Measurements from ENCODE around the gene PGLYRP3. TPM values are rescaled to one million over a fixed set of nuclear protein-coding genes. Genes with fewer than 3 reads are reported as not detected.
A peak's percentile ranks its signal among the peaks of the same experiment; 100 is the strongest.

The PGLYRP3 gene
- total RNA-seq, 2 experiments from 2014 or later: not detected

GRCh38 chr1:153262462-153263157, 50.1 kb downstream of the PGLYRP3 start:
- H3K4me3 Mint-ChIP-seq: peak overlapping the region; percentile 10
- CTCF ChIA-PET: interaction anchor here (0.6 to 1.9 kb wide), 3 partner anchors 9 to 233 kb away, joined by 3 to 4 read pairs (median 4); no protein-coding TSS in a partner anchor

GRCh38 chr1:153262070-153262366, 50.7 kb downstream of the PGLYRP3 start:
- intact Hi-C loops (cut with micrococcal nuclease): no loop called here
- no peak for DNase-seq
- no peaks in the 10 kb centered on the region for H3K9me3 Mint-ChIP-seq
- CTCF ChIA-PET: interaction anchor here (0.6 to 1.9 kb wide), 2 partner anchors 8 to 233 kb away, joined by 3 to 4 read pairs; no protein-coding TSS in a partner anchor
- peaks cover 53% of the 10 kb centered on the region for H3K27me3 Mint-ChIP-seq (ENCODE audit: low read depth)
- peak overlapping the region; percentile 38 for H3K4me3 Mint-ChIP-seq
- no peak overlapping the region for H3K27ac Mint-ChIP-seq
- peaks cover 22% of the 10 kb centered on the region for H3K4me1 Mint-ChIP-seq (ENCODE audit: low read depth)
- H3K36me3 Mint-ChIP-seq (ENCODE audit: low read depth): no peaks in the 10 kb centered on the region

More at GRCh38 chr1:153262462-153263157, 50.1 kb downstream of the PGLYRP3 start:
- Mint-ChIP-seq H3K36me3 (ENCODE audit: low read depth) (no peaks in the 10 kb centered on the region), H3K9me3 (no peaks in the 10 kb centered on the region), H3K27me3 (ENCODE audit: low read depth) (peaks cover 54% of the 10 kb centered on the region), H3K27ac (no peak overlapping the region), H3K4me1 (ENCODE audit: low read depth) (peaks cover 22% of the 10 kb centered on the region)
- DNase-seq: no peak
- intact Hi-C loops (cut with micrococcal nuclease): no loop called here

- peaks cover 48% of the 10 kb centered on the region for H3K27me3 Mint-ChIP-seq (ENCODE audit: low read depth)
- no peaks in the 10 kb centered on the region for H3K36me3 Mint-ChIP-seq (ENCODE audit: low read depth)
- intact Hi-C loops (cut with micrococcal nuclease): no loop called here
- H3K9me3 Mint-ChIP-seq: no peaks in the 10 kb centered on the region
- peak; percentile 23 for DNase-seq
- peaks cover 22% of the 10 kb centered on the region for H3K4me1 Mint-ChIP-seq (ENCODE audit: low read depth)
- peak overlapping the region; percentile 38 for H3K4me3 Mint-ChIP-seq
- CTCF ChIA-PET: interaction anchor here (1.9 kb wide), 1 partner anchor 234 kb away, joined by 4 read pairs; no protein-coding TSS in a partner anchor
- H3K27ac Mint-ChIP-seq: no peak overlapping the region
Observed at GRCh38 chr1:153261281-153262069, 51.3 kb downstream of the PGLYRP3 start.

GRCh38 chr1:153260585-153261280, 52.0 kb downstream of the PGLYRP3 start:
- DNase-seq: peak; percentile 23
- Mint-ChIP-seq H3K27me3 (ENCODE audit: low read depth) (peaks cover 42% of the 10 kb centered on the region), H3K9me3 (no peaks in the 10 kb centered on the region), H3K4me1 (ENCODE audit: low read depth) (peaks cover 22% of the 10 kb centered on the region), H3K27ac (no peak overlapping the region), H3K4me3 (peak overlapping the region; percentile 33), H3K36me3 (ENCODE audit: low read depth) (no peaks in the 10 kb centered on the region)
- intact Hi-C loops (cut with micrococcal nuclease): no loop called here
- CTCF ChIA-PET: interaction anchor here (1.1 kb wide), 1 partner anchor 11 kb away, joined by 3 read pairs; no protein-coding TSS in a partner anchor

GRCh38 chr1:153259387-153259786, 53.4 kb downstream of the PGLYRP3 start, which contains the start of gene LORICRIN:
LORICRIN (plus strand) TSS chr1:153259687; CDS start chr1:153260950, 1,263 bp downstream.
- no peak for DNase-seq
- CTCF ChIA-PET: interaction anchor here (1.1 to 1.3 kb wide), 2 partner anchors 10 to 29 kb away, joined by 3 to 6 read pairs; no protein-coding TSS in a partner anchor
- peak within 1 kb of the TSS; percentile 33 for H3K4me3 Mint-ChIP-seq
- peaks cover 22% of the 10 kb centered on the region for H3K4me1 Mint-ChIP-seq (ENCODE audit: low read depth)
- intact Hi-C loops (cut with micrococcal nuclease): no loop called here
- no peaks in the 10 kb centered on the region for H3K9me3 Mint-ChIP-seq
- H3K27me3 Mint-ChIP-seq (ENCODE audit: low read depth): peaks cover 38% of the 10 kb centered on the region
- no peaks in the 10 kb centered on the region for H3K36me3 Mint-ChIP-seq (ENCODE audit: low read depth)
- H3K27ac Mint-ChIP-seq: no peak within 1 kb of the TSS

- intact Hi-C loops (cut with micrococcal nuclease): no loop called here
- DNase-seq: no peak
- no peak overlapping the region for H3K4me3 Mint-ChIP-seq
- H3K27me3 Mint-ChIP-seq (ENCODE audit: low read depth): peaks cover 15% of the 10 kb centered on the region
- H3K27ac Mint-ChIP-seq: no peak overlapping the region
- no peaks in the 10 kb centered on the region for H3K36me3 Mint-ChIP-seq (ENCODE audit: low read depth)
- CTCF ChIA-PET: interaction anchor here (0.6 to 0.7 kb wide), 2 partner anchors 9 to 36 kb away, joined by 3 read pairs; no protein-coding TSS in a partner anchor
- no peaks in the 10 kb centered on the region for H3K4me1 Mint-ChIP-seq (ENCODE audit: low read depth)
- no peaks in the 10 kb centered on the region for H3K9me3 Mint-ChIP-seq
Observed at GRCh38 chr1:153253693-153254092, 59.1 kb downstream of the PGLYRP3 start.

- intact Hi-C loops (cut with micrococcal nuclease): no loop called here
- H3K4me1 Mint-ChIP-seq (ENCODE audit: low read depth): no peaks in the 10 kb centered on the region
- H3K27me3 Mint-ChIP-seq (ENCODE audit: low read depth): peaks cover 15% of the 10 kb centered on the region
- no peak overlapping the region for H3K27ac Mint-ChIP-seq
- CTCF ChIA-PET: interaction anchor here (0.7 kb wide), 1 partner anchor 37 kb away, joined by 3 read pairs; no protein-coding TSS in a partner anchor
- no peaks in the 10 kb centered on the region for H3K36me3 Mint-ChIP-seq (ENCODE audit: low read depth)
- H3K4me3 Mint-ChIP-seq: no peak overlapping the region
- no peak for DNase-seq
- H3K9me3 Mint-ChIP-seq: no peaks in the 10 kb centered on the region
Observed at GRCh38 chr1:153253076-153253475, 59.7 kb downstream of the PGLYRP3 start.

- Mint-ChIP-seq H3K36me3 (ENCODE audit: low read depth) (no peaks in the 10 kb centered on the region), H3K27ac (no peak overlapping the region), H3K4me3 (no peak overlapping the region), H3K9me3 (no peaks in the 10 kb centered on the region), H3K4me1 (ENCODE audit: low read depth) (no peaks in the 10 kb centered on the region), H3K27me3 (ENCODE audit: low read depth) (peaks cover 22% of the 10 kb centered on the region)
- no peak for DNase-seq
- CTCF ChIA-PET: interaction anchor here (0.7 kb wide), 2 partner anchors 13 to 23 kb away, joined by 3 read pairs; no protein-coding TSS in a partner anchor
- intact Hi-C loops (cut with micrococcal nuclease): no loop called here
Observed at GRCh38 chr1:153251988-153252387, 60.8 kb downstream of the PGLYRP3 start.

GRCh38 chr1:153251562-153251961, 61.2 kb downstream of the PGLYRP3 start:
- no peak overlapping the region for H3K27ac Mint-ChIP-seq
- H3K4me1 Mint-ChIP-seq (ENCODE audit: low read depth): no peaks in the 10 kb centered on the region
- H3K4me3 Mint-ChIP-seq: no peak overlapping the region
- H3K9me3 Mint-ChIP-seq: no peaks in the 10 kb centered on the region
- H3K27me3 Mint-ChIP-seq (ENCODE audit: low read depth): peaks cover 22% of the 10 kb centered on the region
- H3K36me3 Mint-ChIP-seq (ENCODE audit: low read depth): no peaks in the 10 kb centered on the region
- no peak for DNase-seq
- CTCF ChIA-PET: no interaction called here
- intact Hi-C loops (cut with micrococcal nuclease): no loop called here

- DNase-seq: no peak
- no peak overlapping the region for H3K4me3 Mint-ChIP-seq
- no peaks in the 10 kb centered on the region for H3K9me3 Mint-ChIP-seq
- H3K36me3 Mint-ChIP-seq (ENCODE audit: low read depth): no peaks in the 10 kb centered on the region
- intact Hi-C loops (cut with micrococcal nuclease): no loop called here
- peaks cover 24% of the 10 kb centered on the region for H3K27me3 Mint-ChIP-seq (ENCODE audit: low read depth)
- CTCF ChIA-PET: no interaction called here
- no peaks in the 10 kb centered on the region for H3K4me1 Mint-ChIP-seq (ENCODE audit: low read depth)
- H3K27ac Mint-ChIP-seq: no peak overlapping the region
Observed at GRCh38 chr1:153251087-153251486, 61.7 kb downstream of the PGLYRP3 start.

- no peak overlapping the region for H3K27ac Mint-ChIP-seq
- intact Hi-C loops (cut with micrococcal nuclease): no loop called here
- CTCF ChIA-PET: no interaction called here
- no peaks in the 10 kb centered on the region for H3K9me3 Mint-ChIP-seq
- no peaks in the 10 kb centered on the region for H3K4me1 Mint-ChIP-seq (ENCODE audit: low read depth)
- DNase-seq: no peak
- peaks cover 24% of the 10 kb centered on the region for H3K27me3 Mint-ChIP-seq (ENCODE audit: low read depth)
- H3K4me3 Mint-ChIP-seq: no peak overlapping the region
- no peaks in the 10 kb centered on the region for H3K36me3 Mint-ChIP-seq (ENCODE audit: low read depth)
Observed at GRCh38 chr1:153250166-153250565, 62.6 kb downstream of the PGLYRP3 start.

All from activated naive CD4-positive, alpha-beta T cell treated with anti-CD3 and anti-CD28 coated beads for 36 hours (primary cell).